HUDEP-2 (cell line): ENCODE data around the gene CCDC7.
"Not testable (repeated sequence)": the region's sequence is repeated elsewhere in the genome, so short reads cannot be mapped to it uniquely, and the experiment has no call there.

Source experiments
- DNase-seq, 76 experiments: peaks; one replicate each; lab custom pipeline; 2025; ENCODE audit not compliant: unreplicated experiment in 76 of 76; lab: John Stamatoyannopoulos, UW

The CCDC7 gene

DNA sequence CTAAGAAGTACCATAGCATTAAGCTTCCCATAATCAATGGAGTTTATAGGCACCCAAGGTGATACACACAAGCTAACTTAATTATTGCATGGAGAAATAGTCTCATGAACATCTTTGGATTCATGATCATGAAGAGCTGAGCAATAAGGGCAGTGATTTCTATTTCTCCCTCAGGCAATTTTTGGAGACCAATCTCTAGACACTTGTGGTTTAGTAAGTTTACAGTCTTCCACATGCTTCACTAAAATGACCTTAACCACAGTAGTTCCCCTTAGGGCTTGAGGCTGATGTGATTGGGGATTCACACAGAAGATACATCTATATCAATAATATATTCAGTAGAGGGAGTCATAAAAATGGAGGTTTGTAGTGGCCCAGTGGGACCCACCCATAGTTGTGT lies 241.2 kb downstream of the CCDC7 start:
- DNase-seq, result no peak

DNA sequence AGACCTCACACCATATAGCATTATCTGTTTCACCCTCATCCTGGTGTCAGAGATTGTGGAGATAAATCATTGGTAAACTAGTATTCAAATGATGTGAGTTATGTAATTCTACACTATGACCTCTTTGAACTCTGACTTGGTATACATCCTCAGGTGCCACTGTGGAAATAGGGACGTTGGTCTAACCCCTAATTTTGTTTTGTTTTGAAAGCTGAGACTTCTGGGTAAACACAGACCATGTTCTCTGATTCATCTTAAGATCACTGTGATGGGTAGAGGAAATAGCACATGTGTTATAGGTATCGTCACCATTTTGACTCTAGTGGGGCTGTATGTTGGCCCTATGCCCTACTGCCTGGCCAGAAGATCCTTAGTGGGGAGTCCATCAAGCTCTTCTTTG lies 241.6 kb downstream of the CCDC7 start:
- no peak for DNase-seq

DNA sequence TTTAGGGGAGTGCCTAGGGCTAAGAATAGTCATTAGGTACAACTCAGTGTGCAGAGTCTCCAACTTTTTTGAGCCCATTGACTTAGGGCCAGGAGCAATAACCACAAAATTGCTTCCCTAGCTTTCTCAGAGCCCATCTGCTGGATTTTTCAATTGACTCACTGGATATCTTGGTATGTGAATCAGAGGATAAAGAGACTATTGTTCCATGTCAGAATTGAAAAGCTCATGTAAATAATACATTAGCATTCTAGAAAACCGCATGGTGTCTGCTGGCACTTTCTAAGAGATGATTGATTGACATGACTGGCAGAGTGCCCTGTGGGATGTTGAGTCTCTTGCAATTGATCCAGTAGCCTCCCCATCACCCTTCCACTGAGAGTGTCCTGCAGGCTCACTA lies 246.2 kb downstream of the CCDC7 start:
- DNase-seq, result no peak

DNA sequence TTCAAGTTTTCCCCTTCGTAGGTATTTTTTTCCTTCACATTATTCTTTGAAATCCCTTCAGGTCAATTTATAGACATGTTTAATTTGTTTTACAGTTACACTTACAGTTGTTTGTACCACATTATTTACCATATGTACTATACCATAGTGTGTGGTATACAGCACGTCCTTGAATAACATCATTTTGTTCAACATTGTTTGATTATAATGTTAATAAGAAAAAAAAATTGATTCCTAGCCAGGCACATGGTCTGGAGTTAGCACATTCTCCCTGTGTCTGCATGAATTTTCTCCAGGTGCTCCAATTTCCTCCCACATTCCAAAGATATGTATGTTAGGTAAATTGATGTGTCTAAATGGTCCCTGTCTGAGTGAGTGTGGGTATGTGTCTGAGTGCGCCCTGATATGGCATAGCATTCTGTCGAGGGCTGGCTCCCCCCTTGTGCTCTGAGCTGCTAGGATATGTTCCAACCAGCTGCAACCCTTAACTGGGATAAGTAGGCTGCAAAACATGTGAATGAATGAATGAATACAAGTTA lies 247.6 kb downstream of the CCDC7 start:
- no peak for DNase-seq

DNA sequence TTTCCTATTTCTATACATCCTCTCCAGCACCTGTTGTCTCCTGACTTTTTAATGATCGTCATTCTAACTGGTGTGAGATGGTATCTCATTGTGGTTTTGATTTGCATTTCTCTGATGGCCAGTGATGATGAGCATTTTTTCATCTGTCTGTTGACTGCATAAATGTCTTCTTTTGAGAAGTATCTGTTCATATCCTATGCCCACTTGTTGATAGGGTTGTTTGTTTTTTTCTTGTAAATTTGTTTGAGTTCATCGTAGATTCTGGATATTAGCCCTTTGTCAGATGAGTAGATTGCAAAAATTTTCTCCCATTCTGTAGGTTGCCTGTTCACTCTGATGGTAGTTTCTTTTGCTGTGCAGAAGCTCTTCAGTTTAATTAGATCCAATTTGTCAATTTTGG lies 253.7 kb downstream of the CCDC7 start:
- DNase-seq, result not testable (repeated sequence)

DNA sequence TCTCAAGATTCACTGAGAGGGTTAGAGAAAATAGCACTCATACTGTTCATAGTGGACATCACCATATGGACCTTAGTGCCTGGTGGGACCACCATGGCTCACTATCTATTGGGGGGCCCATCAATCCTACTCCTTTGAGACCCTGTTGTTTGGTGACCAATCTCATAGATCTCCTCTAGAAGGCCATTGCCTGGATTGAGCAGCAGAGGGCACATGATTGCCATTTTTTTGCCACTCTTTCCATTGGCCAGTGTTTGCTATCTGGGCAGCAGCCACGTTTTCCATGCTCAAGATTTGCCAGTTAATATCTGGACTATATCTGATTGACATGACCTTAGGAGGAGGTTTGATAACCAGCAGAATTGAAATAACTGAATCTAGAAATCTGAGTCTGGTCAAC lies 267.6 kb downstream of the CCDC7 start:
- peak in 3 of 76 experiments; percentile 1 to 6 (median 2) for DNase-seq

DNA sequence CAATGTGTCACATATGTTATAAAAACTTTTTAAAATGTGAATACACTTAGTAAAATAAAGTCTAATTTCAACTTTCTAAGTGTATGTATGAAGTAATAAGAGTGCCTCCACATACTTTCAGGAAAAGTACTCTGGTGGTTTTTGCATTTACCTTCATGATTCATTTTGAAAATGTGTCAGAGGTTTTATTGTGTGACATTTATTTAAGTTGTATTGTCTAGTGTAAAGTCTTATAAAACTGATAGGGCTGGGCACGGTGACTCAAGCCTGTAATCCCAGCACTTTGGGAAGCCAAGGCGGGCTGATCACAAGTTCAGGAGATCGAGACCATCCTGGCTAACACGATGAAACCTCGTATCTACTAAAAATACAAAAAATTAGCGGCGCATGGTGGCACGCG lies 285.6 kb downstream of the CCDC7 start:
- DNase-seq, result no peak

DNA sequence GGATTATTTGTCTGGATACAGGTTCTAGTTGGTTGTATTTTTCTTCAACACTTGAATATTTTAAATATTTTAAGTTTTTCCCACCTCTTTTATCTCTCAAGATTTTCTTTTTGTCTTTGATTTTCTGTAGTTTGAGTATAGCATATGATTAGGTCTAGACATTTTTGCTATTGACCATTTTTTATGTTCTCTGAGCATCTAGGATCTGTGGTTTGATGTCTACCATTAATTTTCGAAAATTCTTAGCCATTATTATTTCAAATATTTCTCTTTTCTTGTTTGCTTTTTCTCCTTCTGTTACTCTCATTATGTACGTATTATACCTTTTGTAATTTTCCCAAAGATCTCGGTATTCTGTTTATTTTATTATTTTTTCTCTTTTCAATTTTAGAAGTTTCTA lies 293.0 kb downstream of the CCDC7 start:
- DNase-seq, result no peak

DNA sequence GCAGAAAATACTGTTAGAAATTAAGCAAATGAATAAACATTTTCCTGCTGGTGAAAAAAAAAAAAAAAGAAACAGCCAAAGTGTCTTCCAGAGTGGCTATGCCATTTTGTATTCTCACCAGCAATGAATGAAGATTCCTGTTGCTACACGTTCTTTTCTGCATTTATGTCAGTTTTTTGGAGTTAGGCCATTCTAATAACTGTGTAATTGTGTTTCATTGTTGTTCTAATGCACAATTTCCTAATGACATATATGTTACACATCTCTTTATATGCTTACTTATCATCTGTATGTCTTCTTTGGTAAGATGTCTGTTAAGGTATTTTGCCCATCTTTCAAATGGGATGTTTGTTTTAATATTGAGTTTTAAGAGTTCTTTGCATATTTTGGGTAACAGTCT lies 298.4 kb downstream of the CCDC7 start:
- no peak for DNase-seq

DNA sequence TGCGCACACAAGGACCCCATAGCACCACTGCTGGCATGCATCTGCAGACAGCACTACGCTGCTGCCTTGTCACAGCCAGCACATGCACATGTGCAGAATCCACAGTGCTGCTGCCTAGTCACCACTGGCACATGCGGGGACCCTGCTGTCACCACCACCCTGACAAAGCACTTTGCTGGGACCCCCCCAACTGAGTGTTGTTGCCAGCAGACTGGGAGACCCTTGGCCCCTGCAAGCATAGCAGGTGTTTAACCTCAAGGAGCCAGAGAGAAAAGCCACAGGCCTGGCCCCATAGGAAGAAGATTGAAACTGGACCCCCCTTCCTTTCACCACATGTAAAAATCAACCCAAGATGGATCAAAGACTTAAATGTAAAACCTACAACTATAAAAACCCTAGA lies 300.9 kb downstream of the CCDC7 start:
- no peak for DNase-seq

DNA sequence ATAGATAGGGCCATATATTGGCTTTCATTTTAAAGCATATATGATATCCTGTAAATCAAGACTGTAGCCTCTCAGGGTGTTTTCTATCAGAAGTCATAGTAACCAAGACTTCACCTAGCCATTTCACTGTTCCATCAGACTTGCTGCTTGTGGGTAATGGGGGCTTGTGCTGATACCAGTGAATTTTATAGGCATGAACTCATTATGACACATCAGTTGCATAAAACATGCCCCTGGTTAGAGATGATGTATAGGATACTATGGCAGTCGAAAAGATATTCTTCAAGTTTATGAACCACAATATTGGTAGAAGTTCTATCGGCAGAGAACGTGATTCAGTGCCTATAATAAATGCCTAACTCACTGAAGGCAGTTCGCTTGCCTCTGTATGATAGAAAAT lies 305.6 kb downstream of the CCDC7 start:
- no peak for DNase-seq

DNA sequence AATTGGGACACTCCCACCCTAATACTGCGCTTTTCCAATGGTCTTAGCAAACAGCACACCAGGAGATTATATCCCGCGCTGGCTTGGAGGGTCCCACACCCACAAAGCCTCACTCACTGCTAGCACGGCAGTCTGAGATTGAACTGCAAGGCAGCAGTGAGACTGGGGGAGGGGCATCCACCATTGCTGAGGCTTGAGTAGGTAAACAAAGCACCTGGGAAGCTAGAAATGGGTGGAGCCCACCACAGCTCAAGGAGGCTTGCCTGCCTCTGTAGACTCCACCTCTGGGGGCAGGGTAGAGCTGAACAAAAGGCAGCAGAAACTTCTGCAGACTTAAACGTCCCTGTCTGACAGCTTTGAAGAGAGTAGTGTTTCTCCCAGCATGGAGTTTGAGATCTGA lies 309.0 kb downstream of the CCDC7 start:
- not testable (repeated sequence) for DNase-seq

DNA sequence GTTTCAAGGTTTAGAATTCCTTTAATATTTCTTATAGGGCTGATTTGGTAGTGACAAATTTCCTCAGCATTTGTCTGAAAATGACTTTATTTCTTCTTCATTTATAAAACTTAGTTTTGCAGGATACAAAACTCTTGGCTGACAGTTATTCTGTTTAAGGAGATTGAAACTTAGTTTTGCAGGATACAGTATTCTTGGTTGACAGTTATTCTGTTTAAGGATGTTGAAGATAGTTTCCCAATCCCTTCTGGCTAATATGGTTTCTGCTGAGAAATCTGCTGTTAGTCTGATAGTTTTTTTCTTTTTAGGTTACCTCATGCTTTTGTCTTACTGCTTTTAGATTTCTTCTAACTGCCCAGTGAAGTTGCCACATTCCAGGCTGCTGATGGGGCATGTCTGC lies 325.3 kb downstream of the CCDC7 start:
- no peak for DNase-seq

DNA sequence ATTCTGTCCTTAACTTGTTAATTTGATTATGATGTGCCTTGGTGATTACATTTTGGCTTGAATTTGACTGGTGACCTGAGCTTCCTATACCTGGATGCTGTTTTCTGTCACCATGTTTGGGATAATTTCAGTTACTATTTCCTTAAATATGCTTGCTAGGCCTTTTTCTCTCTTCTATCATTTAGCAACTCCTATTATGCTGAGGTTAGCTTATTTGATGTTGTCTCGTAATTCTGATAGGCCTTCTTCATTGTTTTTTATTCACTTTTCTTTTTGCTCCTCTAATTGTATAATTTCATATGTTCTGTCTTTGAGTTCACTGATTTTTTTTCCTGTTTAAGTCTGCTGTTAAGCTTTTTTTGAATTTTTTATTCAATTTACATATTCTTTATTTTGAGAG lies 327.2 kb downstream of the CCDC7 start:
- DNase-seq, result no peak

DNA sequence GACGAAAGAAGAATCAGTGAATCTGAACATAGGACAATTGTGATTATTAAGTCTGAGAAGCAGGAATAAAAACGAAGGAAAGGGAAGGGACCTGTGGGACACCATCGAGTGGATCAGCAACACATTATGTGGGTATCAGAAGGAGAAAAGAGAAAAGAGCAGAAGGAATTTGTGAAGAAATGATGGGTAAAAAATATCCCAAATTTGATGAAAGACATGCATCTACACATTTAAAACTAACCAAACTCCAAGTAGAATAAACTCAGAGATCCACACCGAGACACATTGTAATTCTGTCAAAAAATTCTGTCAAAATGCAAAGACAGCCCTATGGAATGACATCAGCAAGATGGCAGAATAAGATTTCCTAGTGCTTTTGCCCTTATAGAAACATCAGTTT lies 341.0 kb downstream of the CCDC7 start:
- DNase-seq, result no peak

DNA sequence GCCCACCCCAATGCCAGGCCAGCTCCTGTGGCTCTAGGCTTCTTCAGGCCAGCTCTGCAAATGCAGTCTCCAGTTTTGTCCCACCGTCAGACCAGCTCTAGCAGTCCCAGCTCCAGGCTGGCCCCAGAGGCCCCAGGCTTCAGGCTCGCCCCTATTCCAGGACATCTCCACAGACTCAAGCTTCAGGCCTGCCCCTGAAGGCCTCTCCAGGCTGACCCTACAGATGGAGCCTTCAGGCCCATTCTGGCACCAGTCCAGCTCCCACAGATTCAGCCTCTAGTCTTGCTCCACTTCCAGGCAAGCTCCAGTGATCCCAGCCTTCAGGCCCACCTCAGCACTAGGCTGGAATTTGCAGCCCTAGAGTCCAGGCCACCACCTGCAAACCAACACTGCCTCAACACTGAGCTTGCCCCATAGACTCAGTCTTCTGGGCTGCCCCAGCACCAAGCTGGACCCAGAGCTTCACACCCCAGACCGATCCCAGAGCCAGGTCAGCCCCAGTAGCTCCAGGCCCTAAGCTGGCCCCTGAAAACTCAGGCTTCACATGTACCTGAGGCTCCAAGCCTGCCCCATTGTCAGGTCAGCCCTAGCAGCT lies 341.8 kb downstream of the CCDC7 start:
- no peak for DNase-seq

DNA sequence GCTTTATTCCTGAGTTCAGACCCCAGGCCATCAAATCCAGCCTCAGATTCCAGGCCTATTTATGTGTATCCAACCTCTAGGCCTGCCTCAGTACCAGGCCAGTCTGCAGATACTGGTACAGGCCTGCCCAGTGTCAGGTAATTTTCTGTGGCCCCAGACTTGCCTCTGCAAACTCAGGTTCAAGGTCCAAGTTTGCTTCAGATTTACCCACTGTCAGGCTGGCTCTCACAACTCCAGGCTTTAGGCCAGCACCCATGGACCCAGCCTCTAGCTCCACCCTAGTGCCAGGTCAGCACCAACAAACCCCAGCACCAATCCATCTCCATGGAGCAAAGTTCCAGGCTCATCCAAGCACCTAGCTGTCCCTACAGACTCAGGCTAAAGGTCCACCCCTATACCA lies 342.4 kb downstream of the CCDC7 start:
- no peak for DNase-seq

DNA sequence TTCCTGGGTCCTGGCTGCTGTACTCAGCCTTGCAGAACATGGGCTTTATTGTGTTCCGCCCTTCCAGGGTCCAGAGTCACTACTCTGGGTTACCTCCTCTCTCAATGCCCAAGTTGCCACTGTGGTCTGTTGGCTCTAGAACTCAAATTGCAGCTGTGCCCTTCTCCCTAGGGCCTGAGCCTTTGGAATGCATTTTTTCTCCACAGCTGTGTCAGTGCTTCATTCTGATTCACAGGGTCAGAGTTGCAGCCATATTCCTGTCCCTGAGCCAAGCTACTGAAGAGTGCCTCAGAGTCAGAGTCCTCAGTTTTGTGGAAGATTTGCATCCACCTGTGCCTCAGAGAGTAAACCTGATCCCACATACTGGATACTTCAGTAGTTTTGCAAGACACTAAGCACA lies 344.5 kb downstream of the CCDC7 start:
- DNase-seq, result no peak

DNA sequence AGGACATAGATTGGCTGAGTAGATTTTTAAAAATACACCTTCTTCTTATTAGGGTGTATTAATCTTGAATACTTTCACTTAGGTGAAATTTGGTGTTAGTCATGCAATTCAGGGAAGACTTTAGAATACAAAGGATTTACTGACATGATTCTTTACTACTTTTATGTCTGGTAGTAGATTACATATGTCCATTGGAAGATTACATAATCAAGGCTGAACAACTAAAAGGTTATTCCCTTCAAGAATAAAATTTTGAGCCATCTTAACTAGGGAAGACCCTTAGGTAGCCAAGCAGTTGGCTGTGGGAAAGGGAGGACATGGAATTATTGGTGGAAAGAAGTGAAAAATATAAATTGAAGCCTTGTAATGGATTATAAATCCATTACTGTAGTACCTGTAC lies 347.1 kb downstream of the CCDC7 start:
- no peak for DNase-seq

DNA sequence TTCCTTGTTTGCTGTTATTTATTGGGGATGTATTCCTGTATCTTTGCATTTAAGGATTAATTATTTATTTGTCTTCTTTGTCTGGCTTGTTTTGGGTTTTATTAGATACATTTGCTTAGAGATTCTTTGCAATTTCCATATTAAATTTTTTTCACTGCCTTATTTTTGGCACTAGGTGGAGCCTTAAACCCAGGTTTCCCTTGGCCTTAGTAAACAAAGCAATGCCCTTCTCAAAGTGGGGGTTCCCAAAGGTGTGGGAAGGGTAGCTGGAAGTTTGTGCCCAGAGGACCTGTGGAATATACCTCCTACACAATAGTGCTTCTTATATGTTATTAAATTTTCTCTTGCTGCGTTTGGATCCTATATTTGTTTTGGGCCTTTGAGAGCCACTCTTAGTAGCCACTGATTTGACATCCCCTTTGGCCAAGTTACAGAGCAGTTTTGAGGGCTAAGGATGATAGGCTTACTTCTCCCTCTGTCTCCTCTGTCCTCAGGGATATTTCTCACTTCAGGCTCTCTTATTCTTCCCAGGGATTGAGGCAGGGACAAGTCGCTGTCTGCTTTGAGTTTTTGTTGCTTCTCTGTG lies 349.8 kb downstream of the CCDC7 start:
- DNase-seq, result peak in 7 of 76 experiments; percentile 1 to 17 (median 7)

DNA sequence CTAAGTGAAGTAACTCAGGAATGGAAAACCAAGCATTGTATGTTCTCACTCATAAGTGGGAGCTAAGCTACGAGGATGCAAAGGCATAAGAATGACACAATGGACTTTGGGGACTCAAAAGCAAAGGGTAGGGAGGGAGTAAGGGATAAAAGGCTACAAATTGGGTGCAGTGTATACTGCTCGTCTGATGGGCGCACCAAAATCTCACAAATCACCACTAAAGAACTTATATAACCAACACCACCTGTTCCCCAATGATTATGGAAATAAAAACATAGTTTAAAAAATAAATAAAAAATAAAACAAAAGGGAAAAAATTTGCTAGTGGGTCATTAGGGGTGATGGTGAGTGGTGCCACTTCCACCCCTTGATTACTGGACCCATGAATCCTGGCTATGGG lies 351.5 kb downstream of the CCDC7 start:
- DNase-seq, result not testable (repeated sequence)

DNA sequence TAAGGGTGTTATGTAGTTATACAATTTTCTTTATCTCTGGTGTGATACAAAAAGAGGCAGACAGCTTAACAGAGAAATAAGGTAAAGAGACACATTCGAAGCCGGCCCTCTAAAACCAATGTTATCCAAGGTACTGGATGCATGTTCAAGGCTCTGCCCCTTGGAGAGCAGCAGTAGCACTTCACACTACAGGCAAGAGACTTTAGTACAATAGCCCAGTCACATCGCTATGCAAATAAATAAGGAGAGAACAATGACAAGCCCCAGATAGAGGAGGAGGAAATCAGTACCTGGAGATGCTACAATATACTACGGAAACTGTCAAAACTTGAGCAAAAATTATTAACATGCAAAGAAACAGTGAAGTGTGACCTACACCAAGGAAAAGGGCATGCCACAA lies 401.0 kb downstream of the CCDC7 start:
- no peak for DNase-seq

DNA sequence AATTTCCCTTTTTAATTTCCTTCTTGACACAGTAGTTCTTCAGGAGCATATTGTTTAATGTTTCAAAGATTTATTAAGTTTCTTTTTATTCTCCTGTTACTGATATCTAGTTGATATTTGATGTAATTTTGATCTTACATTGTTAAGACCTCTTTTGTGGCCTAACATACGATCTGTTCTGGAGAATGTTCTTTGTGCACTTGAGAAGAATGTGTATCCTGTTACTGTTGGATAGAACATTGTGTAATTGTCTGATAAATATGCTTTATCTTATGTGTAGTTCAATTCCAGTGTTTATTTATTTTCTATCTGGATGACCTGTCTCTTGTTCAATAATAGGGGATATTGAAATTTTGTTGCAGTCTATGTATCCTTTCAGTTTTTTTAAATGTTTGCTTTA lies 405.4 kb downstream of the CCDC7 start:
- no peak for DNase-seq
